Lower leg skin (tissue), 4 donors: ENCODE data around the gene KCNH5. TPM values are rescaled to one million over a fixed set of nuclear protein-coding genes. Genes with fewer than 3 reads are reported as not detected.

Source experiments
- DNase-seq, 2 donors: peaks; one replicate each; pipeline ENCODE4 v3.0.0-alpha.2; 2019; ENCODE audit warnings: low spot score in 2 of 2
- H3K4me3 ChIP-seq: fragments of 200-600 bp; sonication (generic); 2 replicates; pipeline ENCODE4 v1.5.1; 2017; ENCODE audit warnings: mild to moderate bottlenecking, low read depth; ENCODE audit not compliant: poor library complexity, severe bottlenecking
- CTCF ChIP-seq, 3 donors: fragments of 450-650 bp; IDR thresholded peaks; one replicate each; pipeline ENCODE4 v1.5.1; 2016; ENCODE audit warnings: antibody characterized with exemption in 3 of 3, mild to moderate bottlenecking in 3 of 3, moderate library complexity in 2 of 3
- POLR2A ChIP-seq, 2 donors: fragments of 450-650 bp; IDR thresholded peaks; one replicate each; pipeline ENCODE4 v1.6.1; 2016 to 2017; ENCODE audit warnings: antibody characterized with exemption in 2 of 2, mild to moderate bottlenecking in 1 of 2, moderate library complexity in 1 of 2
- WGBS, 2 donors: methylation state at CpG; one replicate each; pipeline ENCODE4 v1.1.5; 2018; 5-methylcytosine and 5-hydroxymethylcytosine counted together
- intact Hi-C: fragments of 100-400 bp; cut with DNase I; formaldehyde crosslinking; loops from one replicate; pipeline ENCODE4 v1.15.0; 2023; ENCODE audit warnings: low total_unique reads
- total RNA-seq, 4 donors: library from RNA; depleted of rRNA; stranded (reverse); fragments of >200 nt; gene quantifications; one replicate each; pipeline ENCODE4 v1.1.0, GENCODE V29; 2016

The KCNH5 gene
- total RNA-seq, 4 donors from 2014 or later: 0.03 TPM; not detected in 3

GRCh38 chr14:63039866-63040265 lies 5.4 kb downstream of the KCNH5 start:
- no peak for TF ChIP-seq POLR2A (IDR thresholded peaks at IDR 0.05)
- TF ChIP-seq CTCF (IDR thresholded peaks at IDR 0.05): no peak
- WGBS, 2 donors: 26 to 36% methylated on average over 3 of the region's 3 CpGs
- intact Hi-C loops: loop anchor here (10.0 kb wide), 1 partner anchor 875 kb away; no protein-coding TSS in a partner anchor
- H3K4me3 ChIP-seq: no peak overlapping the region
- DNase-seq: no peak

- no peak for DNase-seq
Measured at GRCh38 chr14:63032641-63033040, 12.6 kb downstream of the KCNH5 start.

GRCh38 chr14:63032076-63032475 lies 13.2 kb downstream of the KCNH5 start:
- H3K4me3 ChIP-seq: no peak overlapping the region
- 64 to 70% methylated on average over 8 of the region's 8 CpGs for WGBS, 2 donors
- DNase-seq: no peak
- TF ChIP-seq POLR2A (IDR thresholded peaks at IDR 0.05): no peak
- no peak for TF ChIP-seq CTCF (IDR thresholded peaks at IDR 0.05)
- intact Hi-C loops: no loop called here

More at GRCh38 chr14:63032641-63033040, 12.6 kb downstream of the KCNH5 start:
- no peak overlapping the region for H3K4me3 ChIP-seq
- intact Hi-C loops: no loop called here
- 53 to 74% methylated on average over 4 of the region's 4 CpGs for WGBS, 2 donors
- no peak for TF ChIP-seq POLR2A (IDR thresholded peaks at IDR 0.05)
- no peak for TF ChIP-seq CTCF (IDR thresholded peaks at IDR 0.05)

GRCh38 chr14:63030113-63030512 lies 15.1 kb downstream of the KCNH5 start:
- TF ChIP-seq POLR2A (IDR thresholded peaks at IDR 0.05) (no peak), CTCF (IDR thresholded peaks at IDR 0.05) (no peak)
- H3K4me3 ChIP-seq: no peak overlapping the region
- DNase-seq: no peak
- intact Hi-C loops: no loop called here
- 53 to 57% methylated on average over 1 of the region's 1 CpG for WGBS, 2 donors

- intact Hi-C loops: no loop called here
- TF ChIP-seq POLR2A (IDR thresholded peaks at IDR 0.05) (no peak), CTCF (IDR thresholded peaks at IDR 0.05) (no peak)
- DNase-seq: no peak
- WGBS, 2 donors: 74 to 80% methylated on average over 1 of the region's 1 CpG
- H3K4me3 ChIP-seq: no peak overlapping the region
Measured at GRCh38 chr14:63027719-63028118, 17.5 kb downstream of the KCNH5 start.

GRCh38 chr14:63026491-63026890 lies 18.8 kb downstream of the KCNH5 start:
- intact Hi-C loops: no loop called here
- H3K4me3 ChIP-seq: no peak overlapping the region
- no peak for TF ChIP-seq CTCF (IDR thresholded peaks at IDR 0.05)
- TF ChIP-seq POLR2A (IDR thresholded peaks at IDR 0.05): no peak
- DNase-seq: no peak
- WGBS, 2 donors: 83 to 89% methylated on average over 2 of the region's 2 CpGs
